PC-3 (cell line): Measurements from ENCODE around the gene GCDH. TPM values are rescaled to one million over a fixed set of nuclear protein-coding genes. Genes with fewer than 3 reads are reported as not detected.
A peak's percentile ranks its signal among the peaks of the same experiment; 100 is the strongest.
"Not testable (repeated sequence)": the region's sequence is repeated elsewhere in the genome, so short reads cannot be mapped to it uniquely, and the experiment has no call there.

ENCODE experiments used
- ATAC-seq: fragments of 200-7000 bp; cut with Tn5 transposase; 2 replicates; pipeline ENCODE4 v1.9.1; 2020; ENCODE audit warnings: mild to moderate bottlenecking, moderate library complexity
- BruUV-seq: library from RNA; stranded (reverse); fragments of 400-500 nt; replicated peaks from 2 replicates; lab custom pipeline; 2021; lab: Mats Ljungman, UMichigan
- CTCF ChIA-PET: fragments of 300-600 bp; sonication (Branson Sonifier 250); formaldehyde crosslinking; loops from one replicate; lab custom pipeline; 2022; ENCODE audit warnings: antibody characterized with exemption; lab: Charles Lee
- POLR2A ChIA-PET: fragments of 300-600 bp; sonication (Branson Sonifier 250); formaldehyde crosslinking; loops from one replicate; lab custom pipeline; 2022; ENCODE audit warnings: antibody characterized with exemption; ENCODE audit not compliant: unreplicated experiment; lab: Charles Lee
- DNase-seq: peaks from one replicate; pipeline ENCODE4 v3.0.0-alpha.2; 2015
- H2AFZ ChIP-seq: fragments of 300-600 bp; sonication (generic); 2 replicates; pipeline ENCODE4 v1.6.0; 2016; ENCODE audit warnings: antibody characterized with exemption, low read length
- H3F3A ChIP-seq: fragments of 300-600 bp; sonication (generic); one replicate; pipeline ENCODE4 v1.6.0; 2017; ENCODE audit warnings: antibody characterized with exemption, low read length, control low read depth, mild to moderate bottlenecking; ENCODE audit not compliant: unreplicated experiment
- H3K27ac ChIP-seq: fragments of 300-600 bp; sonication (generic); 2 replicates; pipeline ENCODE4 v1.5.1; 2016; ENCODE audit warnings: mild to moderate bottlenecking, low read length
- H3K27me3 ChIP-seq: fragments of 300-600 bp; sonication (generic); 2 replicates; pipeline ENCODE4 v1.6.1; 2016; ENCODE audit warnings: low read length, mixed read lengths
- H3K36me3 ChIP-seq: fragments of 300-600 bp; sonication (generic); 2 replicates; pipeline ENCODE4 v1.6.1; 2016; ENCODE audit warnings: low read depth, mixed run types, low read length, mixed read lengths
- H3K4me1 ChIP-seq: fragments of 300-600 bp; sonication (generic); 2 replicates; pipeline ENCODE4 v1.5.1; 2016; ENCODE audit warnings: low read length; ENCODE audit not compliant: insufficient read depth
- H3K4me2 ChIP-seq: fragments of 300-600 bp; sonication (generic); 2 replicates; pipeline ENCODE4 v1.6.0; 2016; ENCODE audit warnings: low read length
- H3K4me3 ChIP-seq: fragments of 300-600 bp; sonication (generic); 2 replicates; pipeline ENCODE4 v1.5.1; 2016; ENCODE audit warnings: mild to moderate bottlenecking, low read length, mixed read lengths
- H3K79me2 ChIP-seq: fragments of 300-600 bp; sonication (generic); 2 replicates; pipeline ENCODE4 v1.6.1; 2017; ENCODE audit warnings: low read length, mixed read lengths
- H3K9ac ChIP-seq: fragments of 300-600 bp; sonication (generic); 2 replicates; pipeline ENCODE4 v1.6.0; 2016; ENCODE audit warnings: mild to moderate bottlenecking, low read length
- H3K9me2 ChIP-seq: fragments of 300-600 bp; sonication (generic); replicated peaks from 2 replicates; pipeline ENCODE4 v1.6.1; 2016; ENCODE audit warnings: mixed run types, low read length, mixed read lengths
- H3K9me3 ChIP-seq: fragments of 300-600 bp; sonication (generic); 2 replicates; pipeline ENCODE4 v1.6.1; 2016; ENCODE audit warnings: low read length, mixed read lengths
- H4K20me1 ChIP-seq: fragments of 300-600 bp; sonication (generic); 2 replicates; pipeline ENCODE4 v1.6.1; 2016; ENCODE audit warnings: low read length, mixed read lengths
- EZH2 ChIP-seq: fragments of 300-600 bp; sonication (generic); IDR thresholded peaks from one replicate; pipeline ENCODE4 v1.6.1; 2017; ENCODE audit warnings: antibody characterized with exemption, mild to moderate bottlenecking, low read length; ENCODE audit not compliant: unreplicated experiment
- EZH2phosphoT487 ChIP-seq: fragments of 300-600 bp; sonication (generic); IDR thresholded peaks from 2 replicates; pipeline ENCODE4 v1.6.1; 2018; ENCODE audit warnings: mild to moderate bottlenecking, antibody characterized with exemption, low read length, borderline replicate concordance
- intact Hi-C: fragments of 100-400 bp; cut with micrococcal nuclease; formaldehyde crosslinking; loops from 2 replicates; pipeline ENCODE4 v1.9.0; 2023
- total RNA-seq: library from RNA; depleted of rRNA; stranded (reverse); fragments of >200 nt; gene quantifications from 2 replicates; pipeline ENCODE4 v1.2.3, GENCODE V29; 2014
- TF ChIP-seq, protein P1 (sequence below): fragments of 300-600 bp; sonication (generic); conservative IDR thresholded peaks from 2 replicates; pipeline ENCODE4 v1.5.1; 2017; ENCODE audit warnings: antibody characterized with exemption, low read depth, mild to moderate bottlenecking, low read length

GCDH gene
- total RNA-seq, 1 experiment from 2014 or later = 37.4 TPM

DNA sequence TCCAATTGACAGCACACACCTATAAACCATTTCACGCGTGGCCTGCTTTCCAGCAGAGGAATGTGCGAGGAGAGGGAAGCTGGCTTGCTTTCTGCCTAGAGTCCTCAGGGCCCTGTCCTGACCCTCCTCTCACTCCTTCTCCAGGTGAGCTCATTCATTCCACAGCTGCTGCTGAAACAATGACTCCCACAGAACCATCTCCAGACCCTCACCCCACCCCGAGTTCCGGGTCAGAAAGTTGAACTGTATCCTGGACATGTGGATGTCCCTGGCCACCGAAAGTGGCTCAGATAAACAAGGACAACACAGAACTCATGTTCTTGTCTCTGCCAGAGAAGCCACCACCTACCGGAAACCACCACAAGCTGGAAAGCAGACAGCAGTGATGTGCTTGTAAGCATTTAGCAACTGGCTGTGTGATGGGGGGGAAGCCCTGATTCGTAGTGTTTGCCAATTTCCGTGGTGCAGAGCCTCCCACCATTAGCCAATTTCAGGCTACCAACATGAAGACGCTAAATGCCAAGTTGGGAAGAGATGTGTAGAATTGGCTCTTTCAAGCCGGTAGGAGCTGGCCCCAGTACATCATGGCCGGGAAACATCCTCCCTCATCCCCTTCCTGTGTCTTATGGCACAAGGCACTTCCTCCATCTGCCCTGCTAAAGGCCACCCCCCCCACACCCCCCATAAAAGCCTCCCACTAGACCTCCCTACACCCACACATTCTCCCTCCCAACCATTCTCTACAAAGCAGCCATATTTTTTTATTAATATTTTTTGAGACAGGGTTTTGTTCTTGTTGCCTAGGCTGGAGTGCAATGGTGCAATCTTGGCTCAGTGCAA, 23.1 kb downstream of the GCDH start:
- Histone ChIP-seq H4K20me1 (no peaks in the 10 kb centered on the region), H3K4me3 (no peak overlapping the region), H3K4me1 (peaks cover 17% of the 10 kb centered on the region), H3K9me2 (no peaks in the 10 kb centered on the region), H3K79me2 (no peaks in the 10 kb centered on the region), H3K27me3 (no peaks in the 10 kb centered on the region), H3K9ac (no peak overlapping the region), H3K9me3 (no peaks in the 10 kb centered on the region), H3F3A (peaks cover 4% of the 10 kb centered on the region), H2AFZ (0 out of 2 replicates have a peak overlapping the region, but pooled peaks have one; percentile 66), H3K4me2 (no peak overlapping the region), H3K27ac (no peak overlapping the region), H3K36me3 (no peaks in the 10 kb centered on the region)
- intact Hi-C loops = no loop called here
- ATAC-seq (no peak), DNase-seq (no peak)
- no peak for TF ChIP-seq EZH2phosphoT487
- TF ChIP-seq, protein P1, sequence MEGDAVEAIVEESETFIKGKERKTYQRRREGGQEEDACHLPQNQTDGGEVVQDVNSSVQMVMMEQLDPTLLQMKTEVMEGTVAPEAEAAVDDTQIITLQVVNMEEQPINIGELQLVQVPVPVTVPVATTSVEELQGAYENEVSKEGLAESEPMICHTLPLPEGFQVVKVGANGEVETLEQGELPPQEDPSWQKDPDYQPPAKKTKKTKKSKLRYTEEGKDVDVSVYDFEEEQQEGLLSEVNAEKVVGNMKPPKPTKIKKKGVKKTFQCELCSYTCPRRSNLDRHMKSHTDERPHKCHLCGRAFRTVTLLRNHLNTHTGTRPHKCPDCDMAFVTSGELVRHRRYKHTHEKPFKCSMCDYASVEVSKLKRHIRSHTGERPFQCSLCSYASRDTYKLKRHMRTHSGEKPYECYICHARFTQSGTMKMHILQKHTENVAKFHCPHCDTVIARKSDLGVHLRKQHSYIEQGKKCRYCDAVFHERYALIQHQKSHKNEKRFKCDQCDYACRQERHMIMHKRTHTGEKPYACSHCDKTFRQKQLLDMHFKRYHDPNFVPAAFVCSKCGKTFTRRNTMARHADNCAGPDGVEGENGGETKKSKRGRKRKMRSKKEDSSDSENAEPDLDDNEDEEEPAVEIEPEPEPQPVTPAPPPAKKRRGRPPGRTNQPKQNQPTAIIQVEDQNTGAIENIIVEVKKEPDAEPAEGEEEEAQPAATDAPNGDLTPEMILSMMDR = no peak
- no peak for TF ChIP-seq EZH2
- POLR2A ChIA-PET = no interaction called here
- CTCF ChIA-PET = no interaction called here
- no TSS peak for BruUV-seq

DNA sequence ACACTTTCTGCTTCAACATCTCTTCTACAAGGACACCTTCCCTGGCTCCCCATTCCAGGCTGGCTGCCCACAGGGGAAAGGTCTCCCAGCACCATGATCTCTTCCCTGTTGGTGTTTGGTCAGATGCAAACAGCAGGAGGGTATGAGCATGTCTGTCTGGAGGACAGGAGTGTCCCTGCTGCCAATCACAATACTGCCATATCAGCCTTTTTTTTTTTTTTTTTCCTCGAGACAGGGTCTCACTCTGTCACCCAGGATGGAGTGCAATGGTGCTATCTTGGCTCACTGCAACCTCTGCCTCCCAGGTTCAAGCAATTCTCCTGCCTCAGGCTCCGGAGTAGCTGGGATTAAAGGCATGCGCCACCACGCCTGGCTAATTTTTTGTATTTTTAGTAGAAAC, 24.9 kb downstream of the GCDH start:
- POLR2A ChIA-PET, H4K20me1 ChIP-seq, H3K9ac ChIP-seq, intact Hi-C loops, H3F3A ChIP-seq, CTCF ChIA-PET, DNase-seq, H3K36me3 ChIP-seq, H3K27ac ChIP-seq, H3K4me2 ChIP-seq, H3K9me2 ChIP-seq, H3K4me3 ChIP-seq, H3K27me3 ChIP-seq, H3K9me3 ChIP-seq, H3K79me2 ChIP-seq, ATAC-seq, BruUV-seq, H2AFZ ChIP-seq: not testable (repeated sequence)
- peaks cover 17% of the 10 kb centered on the region for H3K4me1 ChIP-seq

DNA sequence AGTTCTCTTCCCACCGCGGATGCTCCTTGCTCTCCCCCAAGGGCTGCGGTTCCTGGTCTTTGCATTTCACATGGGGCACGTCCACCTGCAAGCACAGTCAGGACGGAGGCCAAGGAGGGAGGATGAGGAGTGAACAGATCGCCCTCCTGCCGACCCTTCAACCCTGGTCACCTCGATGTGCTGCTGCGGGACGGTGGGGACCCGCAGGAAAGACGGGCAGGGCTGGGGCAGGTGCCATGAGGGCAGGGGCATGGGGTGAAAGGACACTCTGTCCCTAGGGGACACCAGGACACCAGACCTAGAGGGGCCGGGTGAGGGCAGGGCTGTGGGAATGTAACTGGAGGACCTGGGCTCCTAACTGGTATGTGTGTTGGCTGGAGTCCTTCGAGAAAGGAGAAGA, 27.3 kb downstream of the GCDH start:
- Histone ChIP-seq H3K36me3 (peaks cover 11% of the 10 kb centered on the region), H3K4me3 (no peak overlapping the region), H3F3A (no peaks in the 10 kb centered on the region), H3K27ac (no peak overlapping the region), H2AFZ (no peak overlapping the region), H4K20me1 (no peaks in the 10 kb centered on the region), H3K4me1 (peaks cover 6% of the 10 kb centered on the region), H3K27me3 (no peaks in the 10 kb centered on the region), H3K9me3 (no peaks in the 10 kb centered on the region), H3K9me2 (no peaks in the 10 kb centered on the region), H3K79me2 (no peaks in the 10 kb centered on the region), H3K4me2 (no peak overlapping the region), H3K9ac (no peak overlapping the region)
- ChIA-PET POLR2A (no interaction called here), CTCF (no interaction called here)
- DNase-seq = no peak
- TF ChIP-seq EZH2phosphoT487 = no peak
- TF ChIP-seq, protein P1 = no peak
- no peak for TF ChIP-seq EZH2
- ATAC-seq = no peak
- intact Hi-C loops = no loop called here
- no TSS peak for BruUV-seq
